Loucy (cell line): ENCODE data around the gene PPAN.

Source experiments
- CTCF ChIP-seq: fragments of 200-600 bp; sonication (generic); conservative IDR thresholded peaks from 2 replicates; pipeline ENCODE4 v1.5.1; 2014; ENCODE audit warnings: mild to moderate bottlenecking, antibody characterized with exemption, low read length
- EZH2phosphoT487 ChIP-seq: fragments of 200-600 bp; IDR thresholded peaks from 2 replicates; pipeline ENCODE4 v1.6.1; 2018; ENCODE audit warnings: antibody characterized with exemption, mild to moderate bottlenecking, moderate library complexity, borderline replicate concordance

GRCh38 chr19:10083911-10084310 is 22.3 kb upstream of the PPAN start:
- no peak for TF ChIP-seq CTCF
- no peak for TF ChIP-seq EZH2phosphoT487
